HG03108 (cell line): ENCODE measurements around the gene CHMP6.
"Not testable (repeated sequence)": the region's sequence is repeated elsewhere in the genome, so short reads cannot be mapped to it uniquely, and the experiment has no call there.

Source experiments
- ATAC-seq: cut with Tn5 transposase; IDR thresholded peaks from one replicate; pipeline ENCODE4 v1.9.1; 2021; ENCODE audit warnings: moderate library complexity; ENCODE audit not compliant: unreplicated experiment

CHMP6 gene

DNA sequence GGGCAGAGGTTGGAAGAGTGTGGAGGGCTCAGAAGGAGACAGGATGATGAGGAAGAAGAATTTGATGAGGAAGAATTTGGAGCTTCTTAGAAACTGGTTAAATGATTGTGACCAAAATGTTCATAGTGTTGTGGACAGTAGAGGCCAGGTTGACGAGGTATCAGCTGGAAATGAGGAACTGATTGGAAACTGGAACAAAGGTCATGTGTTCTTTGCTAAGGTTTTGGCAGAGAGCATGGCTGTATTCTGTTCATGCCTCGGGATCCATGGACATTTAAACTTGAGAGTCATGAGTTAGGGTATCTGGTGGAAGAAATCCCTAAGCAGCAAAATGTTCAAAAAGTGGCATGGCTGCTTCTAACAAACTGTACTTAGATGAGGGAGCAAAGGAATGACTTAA lies 19.3 kb downstream of the CHMP6 start:
- no peak for ATAC-seq

DNA sequence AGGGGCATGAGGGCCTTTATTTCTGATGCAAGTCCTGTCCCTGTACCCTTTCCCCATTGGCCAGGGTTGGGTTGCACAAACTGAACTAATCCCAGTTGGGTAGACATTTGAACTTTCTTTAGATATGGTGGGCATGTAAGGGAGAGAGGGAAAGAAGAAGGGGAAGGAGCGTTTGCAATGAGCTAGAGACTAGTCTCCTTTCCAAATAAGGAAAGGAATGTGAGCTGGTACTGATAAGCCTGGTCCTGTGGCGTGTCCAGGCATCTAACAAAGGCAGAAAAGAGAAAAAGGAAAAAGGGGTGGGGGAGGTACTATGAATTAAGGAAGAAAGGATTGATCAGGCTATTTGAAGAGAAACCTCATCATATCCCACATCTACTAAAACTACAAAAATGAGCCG lies 20.3 kb downstream of the CHMP6 start:
- no peak for ATAC-seq

DNA sequence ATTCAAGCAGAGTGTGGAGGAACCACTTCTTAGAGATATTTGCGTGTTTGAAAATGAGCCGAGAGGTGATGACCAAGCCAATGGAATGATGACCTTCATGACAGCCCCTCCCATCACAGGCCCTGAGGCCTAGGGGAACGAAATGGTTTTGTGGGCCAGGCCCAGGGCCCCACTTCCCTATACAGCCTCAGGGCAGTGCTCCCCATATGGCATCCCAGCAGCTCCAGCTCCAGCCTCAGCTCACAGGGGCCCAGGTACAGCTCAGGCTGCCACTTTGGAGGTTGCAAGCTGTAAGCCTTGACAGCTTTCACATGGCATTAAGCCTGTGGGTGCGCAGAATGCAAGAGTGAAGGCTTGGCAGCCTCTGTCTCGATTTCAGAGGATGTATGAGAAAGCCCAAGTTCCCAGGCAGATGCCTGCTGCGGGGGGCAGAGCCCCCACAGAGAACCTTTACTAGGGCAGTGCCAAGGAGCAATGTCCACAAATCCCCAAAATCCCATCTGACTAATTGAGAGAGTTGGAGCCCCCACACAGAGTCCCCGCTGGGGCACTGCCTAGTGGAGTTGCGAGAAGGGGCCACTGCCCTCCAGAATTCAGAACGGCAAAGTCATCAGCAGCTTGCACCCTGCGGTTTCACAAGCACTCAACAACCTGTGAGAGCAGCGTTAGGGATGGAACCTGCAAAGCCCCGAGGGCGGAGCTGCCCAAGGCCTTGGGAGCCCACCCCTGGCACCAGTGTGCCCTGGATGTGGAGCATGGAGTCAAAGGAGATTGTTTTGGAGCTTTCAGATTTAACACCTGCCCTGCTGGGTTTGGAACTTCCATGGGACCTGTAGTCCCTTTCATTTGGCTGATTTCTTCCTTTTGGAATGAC lies 21.2 kb downstream of the CHMP6 start:
- no peak for ATAC-seq

DNA sequence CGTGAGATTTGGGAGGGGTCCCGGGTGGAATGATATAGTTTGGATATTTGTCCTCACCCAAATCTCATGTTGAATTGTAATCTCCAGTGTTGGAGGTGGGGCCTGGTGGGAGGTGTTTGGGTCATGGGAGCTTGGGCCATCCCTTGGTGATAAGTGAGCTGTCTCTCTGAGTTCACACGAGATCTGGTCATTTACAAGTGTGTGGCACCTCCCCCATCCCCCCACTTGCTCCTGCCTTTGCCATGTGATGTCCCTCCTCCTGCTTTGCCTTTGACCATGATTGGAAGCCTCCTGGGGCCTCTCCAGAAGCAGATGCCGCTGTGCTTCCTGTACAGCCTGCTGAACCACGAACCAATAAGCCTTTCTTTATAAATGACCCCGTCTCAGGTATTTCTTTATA lies 22.0 kb downstream of the CHMP6 start:
- no peak for ATAC-seq

DNA sequence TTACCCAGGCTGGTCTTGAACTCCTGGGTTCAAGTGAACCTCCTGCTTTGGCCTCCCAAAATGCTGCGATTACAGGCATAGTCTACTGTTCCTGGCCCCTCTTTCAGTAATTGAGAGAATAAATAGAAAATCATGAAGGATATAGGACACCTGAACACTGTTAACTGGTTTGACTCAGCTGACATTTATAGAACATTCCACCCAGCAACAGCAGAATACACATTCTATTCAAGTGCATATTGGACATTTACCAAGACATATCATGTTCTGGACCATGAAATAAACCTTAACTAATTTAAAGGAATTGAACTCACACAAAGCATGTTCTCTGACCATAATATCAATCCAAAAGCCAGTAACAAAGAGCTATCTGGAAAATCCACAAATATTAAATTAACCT lies 23.5 kb downstream of the CHMP6 start:
- ATAC-seq, result no peak

DNA sequence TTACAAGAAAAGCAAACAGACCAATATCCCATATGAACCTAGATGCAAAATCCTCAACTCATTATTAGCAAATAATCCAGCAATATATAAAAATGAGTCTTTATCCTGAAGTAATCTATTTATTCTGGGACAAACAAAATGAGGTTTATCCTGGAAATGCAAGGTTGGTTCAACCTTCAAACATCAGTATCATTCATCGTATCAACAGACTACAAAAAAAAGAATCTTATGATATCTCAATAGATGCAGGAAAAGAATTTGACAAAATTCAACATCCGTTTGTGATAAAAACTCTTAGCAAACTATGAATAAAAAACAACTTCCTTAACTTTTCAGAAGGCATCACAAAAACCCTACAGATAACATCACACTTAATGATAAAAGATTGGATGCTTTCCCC lies 24.9 kb downstream of the CHMP6 start:
- no peak for ATAC-seq

DNA sequence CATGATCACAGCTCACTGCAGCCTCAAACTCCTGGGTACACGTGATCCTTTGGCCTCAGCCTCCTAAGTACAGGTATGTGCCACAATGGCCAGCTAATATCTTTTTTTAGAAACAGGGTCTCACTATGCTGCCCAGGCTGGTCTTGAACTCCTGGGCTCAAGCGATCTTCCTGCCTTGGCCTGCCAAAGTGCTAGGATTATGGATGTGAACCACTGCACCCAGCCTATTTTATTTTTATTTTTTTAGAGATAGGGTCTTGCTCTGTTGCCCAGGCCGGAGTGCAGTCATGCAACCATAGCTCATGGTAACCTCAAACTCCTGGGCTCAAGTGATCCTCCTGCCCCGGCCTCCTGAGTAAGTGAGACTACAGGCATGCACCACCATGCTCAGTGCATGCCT lies 25.7 kb downstream of the CHMP6 start:
- ATAC-seq, result not testable (repeated sequence)

DNA sequence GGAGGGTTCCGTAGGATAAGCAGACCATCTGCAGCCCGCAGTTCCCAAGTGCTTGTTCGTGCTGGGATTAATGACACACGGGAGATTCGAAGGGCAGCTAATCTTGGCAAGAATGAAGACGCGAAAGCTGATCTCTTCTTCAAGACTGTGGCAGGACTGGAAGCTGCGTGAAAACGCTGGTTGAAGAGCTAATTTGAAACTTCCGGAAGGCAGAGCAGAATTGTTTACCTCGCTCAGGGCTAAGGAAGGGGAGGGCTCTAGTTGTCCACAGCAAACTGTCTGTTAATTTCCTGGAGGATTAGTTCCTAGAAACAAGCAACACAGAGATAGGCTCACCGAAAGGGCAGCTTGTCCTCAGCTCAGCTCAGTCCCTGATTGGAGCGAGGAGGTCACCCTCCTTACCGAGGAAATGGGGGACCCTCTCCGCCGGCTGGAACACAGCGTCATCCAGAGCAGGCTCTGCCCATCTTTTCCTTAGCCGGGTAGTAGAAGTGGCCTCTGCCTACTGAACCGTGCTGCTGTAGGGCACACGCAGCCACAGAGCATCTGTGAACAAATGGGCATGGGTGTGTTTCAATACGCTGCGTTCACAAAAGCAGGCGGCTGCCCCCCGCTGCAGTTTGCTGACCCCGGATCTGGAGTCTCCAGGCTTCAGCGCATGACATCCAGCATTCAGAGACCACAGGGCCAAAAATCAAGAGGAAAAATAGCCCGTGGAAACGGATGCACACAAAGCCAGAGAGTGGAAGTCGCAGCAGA lies 26.6 kb downstream of the CHMP6 start:
- no peak for ATAC-seq

DNA sequence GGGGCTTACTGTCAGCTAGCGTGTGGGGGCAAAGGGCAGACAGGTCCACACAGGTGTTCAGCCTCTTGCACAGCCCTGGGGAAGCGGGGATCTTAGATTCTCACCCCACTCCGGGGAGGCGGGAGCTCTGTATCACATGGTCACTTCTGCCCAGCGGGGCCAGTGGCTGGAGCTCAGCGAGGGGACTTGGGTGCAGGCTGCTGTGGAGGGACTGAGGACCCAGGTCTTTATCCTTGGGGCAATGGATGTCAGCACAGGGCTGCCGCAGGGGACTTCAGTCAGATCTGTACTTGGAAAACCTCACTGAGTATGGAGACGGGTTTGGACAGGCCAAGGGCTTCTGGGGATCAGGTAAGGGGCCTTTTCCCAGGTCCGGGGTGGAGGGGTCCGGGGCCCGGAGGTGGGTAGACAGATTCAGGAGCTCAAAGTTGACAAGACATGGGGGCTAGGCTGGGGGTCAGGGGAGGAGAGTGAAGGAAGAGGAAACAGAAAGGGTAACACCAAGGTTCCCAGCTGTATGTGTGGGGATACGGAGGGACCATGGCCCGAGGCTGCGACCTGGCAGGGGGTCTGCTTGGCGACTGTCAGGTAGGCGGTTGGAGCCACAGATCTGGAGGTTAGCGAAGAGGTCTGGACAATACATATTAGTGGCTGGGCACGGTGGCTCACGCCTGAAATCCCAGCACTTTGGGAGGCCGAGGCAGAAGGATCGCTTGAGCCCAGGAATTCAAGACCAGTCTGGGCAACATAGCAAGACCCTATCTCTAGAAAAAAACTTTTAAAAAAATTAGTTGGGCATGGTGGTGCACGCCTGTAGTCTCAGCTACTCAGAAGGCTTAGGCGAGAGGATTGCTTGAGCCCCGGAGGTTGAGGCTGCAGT lies 28.2 kb downstream of the CHMP6 start:
- no peak for ATAC-seq

DNA sequence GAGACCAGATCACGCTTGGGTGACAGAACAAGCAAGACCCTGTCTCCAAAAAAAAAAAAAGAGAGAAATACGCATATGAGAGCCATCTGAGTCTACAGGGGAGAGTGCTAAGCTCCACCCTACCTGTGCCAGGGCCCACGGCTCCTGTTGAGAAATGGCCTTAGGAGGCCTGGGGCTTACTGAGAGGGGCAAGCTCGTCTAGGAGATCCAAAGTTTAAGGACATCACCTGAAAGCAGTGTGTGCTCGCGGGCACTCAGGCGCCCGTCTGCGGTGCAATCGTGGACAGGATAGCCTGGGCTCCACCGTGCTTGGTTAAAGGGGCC lies 28.8 kb downstream of the CHMP6 start:
- ATAC-seq, result no peak

DNA sequence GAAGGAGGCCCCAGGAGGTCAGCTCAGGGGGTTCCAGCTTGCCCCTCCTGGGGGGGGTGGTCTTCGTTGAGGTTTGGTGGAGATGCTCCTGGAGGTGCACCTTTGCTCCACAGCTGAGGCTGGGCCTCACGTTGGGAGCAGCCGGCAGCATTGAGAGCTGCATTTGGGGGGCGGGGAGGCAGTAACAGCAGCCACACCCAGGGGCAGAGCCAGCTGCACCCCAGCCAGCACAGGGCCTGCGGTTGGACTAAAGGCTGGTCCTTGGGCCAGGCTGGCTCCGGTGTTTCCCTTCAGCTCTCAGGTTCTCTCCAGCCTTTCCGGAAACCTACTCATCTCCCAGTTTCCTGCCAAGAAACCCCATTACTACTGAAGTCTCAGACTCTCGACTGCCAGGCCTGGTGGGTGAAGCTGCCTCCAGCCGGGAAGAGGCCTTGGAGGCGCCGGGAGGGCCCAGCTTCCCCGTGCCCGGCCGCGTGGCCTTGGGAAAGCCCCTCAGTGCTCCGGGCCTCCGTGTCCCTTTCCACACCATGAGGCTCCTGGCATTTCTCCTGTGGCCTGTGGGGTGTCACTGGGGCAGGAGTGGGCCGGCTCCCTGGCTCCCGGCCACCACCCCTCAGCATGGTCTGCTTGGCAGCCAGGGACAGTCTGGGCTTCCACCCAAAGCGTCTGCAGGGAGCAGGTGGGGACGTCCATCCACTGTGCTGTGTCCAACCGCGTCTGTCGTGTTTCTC lies 29.3 kb downstream of the CHMP6 start:
- no peak for ATAC-seq

DNA sequence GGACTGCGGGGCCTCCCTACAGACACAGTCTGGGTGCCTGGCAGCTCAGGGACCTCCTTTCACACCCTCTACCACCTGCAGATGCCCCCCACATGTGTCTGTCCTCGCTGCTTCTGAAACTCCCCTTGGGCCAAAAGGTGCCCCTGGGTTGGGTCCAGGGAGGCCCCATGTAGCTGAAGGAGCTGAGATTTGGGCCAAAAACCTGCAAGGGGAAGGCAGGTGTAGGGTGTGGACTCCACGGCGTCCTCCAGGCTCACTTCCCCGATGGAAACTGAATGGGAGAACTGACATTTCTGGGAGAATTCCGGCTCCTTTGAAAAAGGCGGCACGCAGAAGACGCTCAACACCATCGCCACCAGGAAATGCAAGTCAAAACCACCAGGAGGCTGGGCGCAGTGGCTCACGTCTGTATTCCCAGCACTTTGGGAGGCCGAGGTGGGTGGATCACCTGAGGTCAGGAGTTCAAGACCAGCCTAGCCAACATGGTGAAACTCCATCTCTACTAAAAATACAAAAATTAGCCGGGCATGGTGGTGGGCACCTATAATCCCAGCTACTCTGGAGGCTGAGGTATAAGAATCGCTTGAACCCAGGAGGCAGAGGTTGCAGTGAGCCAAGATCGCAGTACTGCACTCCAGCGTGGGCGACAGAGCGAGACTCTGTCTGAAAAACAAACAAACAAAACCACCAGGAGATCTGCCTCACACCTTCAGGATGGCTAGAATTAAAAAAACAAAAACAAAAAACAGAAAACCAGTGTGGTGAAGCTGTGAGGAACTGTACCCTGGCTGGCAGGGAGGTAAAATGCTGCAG lies 30.1 kb downstream of the CHMP6 start:
- ATAC-seq, result no peak

DNA sequence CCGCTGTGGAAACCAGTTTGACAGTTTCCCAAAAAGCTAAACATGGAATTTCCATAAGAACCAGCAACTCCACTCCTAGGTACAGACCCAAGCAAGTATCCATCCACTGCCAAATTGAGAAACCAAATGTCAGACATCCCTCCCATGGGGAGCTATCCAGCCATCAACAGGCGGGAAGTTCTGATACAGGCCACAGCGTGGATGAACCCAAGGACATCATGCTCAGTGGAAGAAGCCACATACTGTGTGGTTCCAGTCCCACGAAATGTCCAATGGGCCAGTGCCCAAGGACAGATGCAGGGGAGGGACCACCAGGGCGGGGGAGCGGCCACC lies 30.7 kb downstream of the CHMP6 start:
- no peak for ATAC-seq

DNA sequence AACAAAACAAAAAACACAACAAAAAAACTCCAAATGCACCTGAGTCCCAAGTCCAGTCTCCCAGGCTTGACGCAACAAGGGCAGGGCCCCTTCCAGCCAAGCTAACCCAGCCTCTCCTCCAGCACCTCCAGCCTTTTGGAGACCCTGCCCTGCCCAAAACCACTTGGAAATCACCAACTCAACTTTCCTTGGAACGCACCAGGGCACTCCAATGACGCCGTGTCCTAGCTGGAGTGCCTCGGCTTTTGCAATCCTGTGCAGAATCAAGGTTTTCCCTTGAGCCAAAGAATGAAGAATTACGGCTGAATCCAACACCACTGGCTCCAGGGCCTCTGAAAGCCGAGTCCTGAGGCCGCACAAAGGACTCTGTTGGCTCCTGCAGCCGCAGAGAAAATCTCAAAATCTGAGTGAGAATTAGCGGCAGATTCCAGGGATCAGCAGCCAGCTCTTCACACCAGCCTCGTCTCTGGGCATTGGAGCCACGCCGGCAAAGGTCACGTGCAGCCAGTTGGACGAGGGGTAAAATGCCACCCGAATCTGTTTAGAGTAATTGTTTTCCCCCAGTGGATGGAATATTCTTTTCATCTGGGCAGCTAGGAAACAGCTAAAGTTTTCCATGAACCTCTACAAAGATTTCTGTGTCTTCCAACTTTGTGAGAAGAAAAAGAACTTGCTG lies 33.6 kb downstream of the CHMP6 start:
- ATAC-seq, result no peak

DNA sequence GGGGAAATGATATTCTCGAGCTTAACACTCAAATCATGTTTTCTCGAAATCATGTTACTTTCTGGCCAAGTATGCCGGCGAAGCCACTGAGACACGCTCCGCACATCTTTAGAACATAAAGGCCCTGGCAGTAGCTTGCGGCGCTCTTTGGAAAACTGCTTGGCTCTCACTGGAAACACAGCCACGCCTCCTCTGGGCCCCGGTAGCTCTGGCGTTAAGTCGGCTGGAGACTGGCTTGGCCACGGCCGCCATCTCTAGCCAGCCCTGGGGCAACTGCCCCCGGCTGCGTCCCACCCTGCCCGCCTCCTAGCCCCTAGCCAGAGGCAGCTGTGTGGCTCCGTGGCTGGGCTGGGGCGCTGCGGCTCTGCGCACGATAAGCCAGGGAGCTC lies 34.1 kb downstream of the CHMP6 start:
- ATAC-seq, result no peak

DNA sequence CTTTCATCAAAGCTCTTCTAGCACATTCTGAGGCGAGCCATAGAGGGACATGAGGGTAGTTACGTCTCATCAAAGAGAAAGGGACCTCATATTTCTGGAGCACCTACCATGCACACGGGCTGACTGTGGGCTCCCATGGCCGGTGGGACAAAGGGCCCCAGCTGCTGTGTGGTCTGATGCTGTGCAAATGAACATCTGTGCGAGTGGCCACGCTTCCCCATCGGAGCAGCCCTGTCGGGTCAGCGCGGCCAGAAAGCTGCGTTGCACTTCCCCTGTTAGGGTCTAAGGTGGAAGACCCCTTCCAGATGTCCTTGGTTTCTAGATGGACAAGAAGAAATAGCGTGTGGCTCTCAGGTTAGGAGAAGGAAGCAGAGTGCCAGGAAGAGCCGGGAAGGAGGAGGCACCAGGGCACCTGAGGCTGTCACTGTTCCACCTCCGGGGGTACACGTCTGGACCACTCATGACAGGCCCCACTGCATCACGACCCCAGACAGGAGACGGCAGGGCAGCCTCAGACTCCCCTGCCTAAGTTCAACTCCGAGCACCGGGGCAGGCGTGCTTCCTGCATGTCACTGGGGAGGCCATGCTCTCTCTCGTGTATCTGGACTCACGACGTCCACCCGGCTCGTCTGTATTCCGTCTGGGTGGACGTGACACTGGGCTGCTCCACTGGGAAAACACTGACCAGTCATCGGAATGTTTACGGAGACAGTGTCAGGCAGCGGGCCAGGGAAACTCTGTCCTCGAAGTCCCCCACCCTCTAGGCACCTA lies 34.8 kb downstream of the CHMP6 start:
- ATAC-seq, result no peak

DNA sequence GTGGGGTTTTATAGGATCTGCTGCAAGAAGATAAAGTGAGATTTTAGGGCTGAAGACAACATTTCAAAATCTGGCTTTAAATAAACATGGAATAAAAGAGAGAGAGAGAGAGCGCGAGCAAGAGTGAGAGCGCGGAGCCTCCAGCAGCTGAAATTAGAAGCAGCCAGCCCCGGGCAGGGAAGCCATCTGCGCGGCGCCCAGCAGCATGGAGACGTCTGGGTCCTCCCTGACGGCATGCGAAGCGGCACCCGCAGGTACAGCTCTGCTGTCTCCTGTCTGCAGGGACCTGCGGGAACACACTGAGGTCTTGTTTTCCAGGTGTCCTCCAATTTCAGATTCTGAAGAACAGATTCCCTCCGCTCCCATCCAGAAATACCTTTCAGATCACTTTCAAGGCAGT lies 35.4 kb downstream of the CHMP6 start:
- no peak for ATAC-seq

DNA sequence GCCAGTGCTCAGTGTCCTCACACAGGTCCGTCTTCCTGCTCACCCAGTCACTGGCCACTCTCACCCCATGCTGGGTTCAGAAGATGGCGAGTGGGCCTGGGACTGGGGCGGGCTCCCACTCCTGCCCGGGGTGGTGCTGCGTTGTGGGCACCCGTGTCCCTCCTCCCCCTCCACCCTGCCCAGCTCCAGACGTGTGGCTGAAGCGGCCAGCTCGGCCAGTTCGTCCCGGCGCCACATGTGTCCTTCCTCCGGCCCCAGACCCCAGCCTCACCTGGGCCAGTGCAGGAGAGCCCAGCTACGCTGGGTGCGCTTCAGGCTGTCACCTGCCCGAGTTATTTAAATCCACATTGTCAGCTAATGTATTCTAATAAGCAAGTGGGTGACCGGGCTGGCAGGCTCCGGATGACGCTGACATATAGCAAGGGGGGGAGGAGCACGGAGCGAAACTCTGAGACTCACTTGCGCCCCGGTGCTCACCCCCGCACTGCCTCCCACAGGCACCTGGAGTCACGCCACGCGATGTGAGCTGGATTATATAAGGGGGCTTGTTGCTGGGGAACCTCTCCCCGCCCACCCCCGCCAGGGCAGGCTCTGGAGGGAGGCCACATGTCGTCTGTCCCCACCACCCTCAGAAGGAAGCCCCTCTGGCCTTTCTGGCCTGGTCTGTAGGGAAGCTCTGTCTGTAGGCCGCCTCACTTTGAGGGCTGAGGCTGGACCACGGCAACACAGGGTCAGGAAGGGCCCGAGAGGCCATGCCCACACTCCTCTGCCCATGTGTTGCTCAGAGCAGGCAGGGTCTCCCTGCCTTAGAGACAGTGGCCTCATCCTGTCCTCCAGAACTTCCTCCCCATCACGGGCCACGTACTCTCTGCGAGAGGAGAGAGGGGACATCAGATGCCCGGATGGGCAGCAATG lies 36.2 kb downstream of the CHMP6 start:
- ATAC-seq, result no peak
